LNCAP (cell line): Measurements from ENCODE around the gene PANK4.

Source experiments
- TF ChIP-seq, protein P1 (sequence below): fragments of 450-650 bp; IDR thresholded peaks from 2 replicates; pipeline ENCODE4 v1.5.1; 2017; ENCODE audit warnings: mild to moderate bottlenecking

The PANK4 gene

DNA sequence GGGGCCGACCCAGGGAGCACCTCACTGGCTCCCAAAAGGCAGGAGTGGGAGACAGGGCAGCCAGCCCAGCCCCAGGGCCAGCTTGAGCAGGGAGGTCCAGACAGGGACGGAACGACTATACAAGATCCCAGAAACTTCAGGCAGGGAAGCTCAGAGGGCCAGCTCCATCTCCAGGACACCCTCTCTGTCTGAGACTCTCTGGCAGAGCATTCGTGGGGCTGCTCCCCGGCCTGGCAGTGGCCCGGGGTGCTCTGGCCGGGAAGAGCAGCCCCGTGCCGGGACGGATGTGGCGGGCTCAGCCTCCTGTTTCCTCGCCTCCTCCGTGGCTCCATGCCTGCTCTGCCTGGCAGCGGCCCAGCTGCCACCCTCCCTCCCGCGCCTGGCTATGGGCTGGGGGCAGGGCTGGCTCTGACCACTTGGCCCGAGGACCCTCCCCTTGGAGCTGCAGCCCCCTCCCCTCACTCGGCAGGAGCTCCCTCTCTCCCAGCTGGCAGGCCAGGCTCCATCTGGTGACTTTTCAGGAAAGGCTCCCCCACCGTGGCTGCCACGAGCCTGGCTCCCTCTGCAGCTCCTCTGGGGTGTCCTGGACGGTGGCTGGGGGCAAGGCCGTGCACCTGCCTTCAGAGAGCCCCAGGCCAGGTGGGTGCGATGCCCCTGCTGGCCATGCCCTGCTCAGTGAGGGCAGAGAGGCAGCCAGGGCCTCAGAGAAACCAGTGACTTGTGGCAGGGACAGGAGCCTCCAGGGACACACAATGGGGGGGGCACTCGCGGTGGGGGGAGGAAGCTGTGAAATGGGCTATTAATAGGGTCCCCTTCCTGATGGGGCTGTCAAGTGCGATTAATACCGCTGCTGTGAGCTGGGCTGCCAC lies 55.9 kb downstream of the PANK4 start:
- TF ChIP-seq, protein P1, sequence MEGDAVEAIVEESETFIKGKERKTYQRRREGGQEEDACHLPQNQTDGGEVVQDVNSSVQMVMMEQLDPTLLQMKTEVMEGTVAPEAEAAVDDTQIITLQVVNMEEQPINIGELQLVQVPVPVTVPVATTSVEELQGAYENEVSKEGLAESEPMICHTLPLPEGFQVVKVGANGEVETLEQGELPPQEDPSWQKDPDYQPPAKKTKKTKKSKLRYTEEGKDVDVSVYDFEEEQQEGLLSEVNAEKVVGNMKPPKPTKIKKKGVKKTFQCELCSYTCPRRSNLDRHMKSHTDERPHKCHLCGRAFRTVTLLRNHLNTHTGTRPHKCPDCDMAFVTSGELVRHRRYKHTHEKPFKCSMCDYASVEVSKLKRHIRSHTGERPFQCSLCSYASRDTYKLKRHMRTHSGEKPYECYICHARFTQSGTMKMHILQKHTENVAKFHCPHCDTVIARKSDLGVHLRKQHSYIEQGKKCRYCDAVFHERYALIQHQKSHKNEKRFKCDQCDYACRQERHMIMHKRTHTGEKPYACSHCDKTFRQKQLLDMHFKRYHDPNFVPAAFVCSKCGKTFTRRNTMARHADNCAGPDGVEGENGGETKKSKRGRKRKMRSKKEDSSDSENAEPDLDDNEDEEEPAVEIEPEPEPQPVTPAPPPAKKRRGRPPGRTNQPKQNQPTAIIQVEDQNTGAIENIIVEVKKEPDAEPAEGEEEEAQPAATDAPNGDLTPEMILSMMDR, result no peak

DNA sequence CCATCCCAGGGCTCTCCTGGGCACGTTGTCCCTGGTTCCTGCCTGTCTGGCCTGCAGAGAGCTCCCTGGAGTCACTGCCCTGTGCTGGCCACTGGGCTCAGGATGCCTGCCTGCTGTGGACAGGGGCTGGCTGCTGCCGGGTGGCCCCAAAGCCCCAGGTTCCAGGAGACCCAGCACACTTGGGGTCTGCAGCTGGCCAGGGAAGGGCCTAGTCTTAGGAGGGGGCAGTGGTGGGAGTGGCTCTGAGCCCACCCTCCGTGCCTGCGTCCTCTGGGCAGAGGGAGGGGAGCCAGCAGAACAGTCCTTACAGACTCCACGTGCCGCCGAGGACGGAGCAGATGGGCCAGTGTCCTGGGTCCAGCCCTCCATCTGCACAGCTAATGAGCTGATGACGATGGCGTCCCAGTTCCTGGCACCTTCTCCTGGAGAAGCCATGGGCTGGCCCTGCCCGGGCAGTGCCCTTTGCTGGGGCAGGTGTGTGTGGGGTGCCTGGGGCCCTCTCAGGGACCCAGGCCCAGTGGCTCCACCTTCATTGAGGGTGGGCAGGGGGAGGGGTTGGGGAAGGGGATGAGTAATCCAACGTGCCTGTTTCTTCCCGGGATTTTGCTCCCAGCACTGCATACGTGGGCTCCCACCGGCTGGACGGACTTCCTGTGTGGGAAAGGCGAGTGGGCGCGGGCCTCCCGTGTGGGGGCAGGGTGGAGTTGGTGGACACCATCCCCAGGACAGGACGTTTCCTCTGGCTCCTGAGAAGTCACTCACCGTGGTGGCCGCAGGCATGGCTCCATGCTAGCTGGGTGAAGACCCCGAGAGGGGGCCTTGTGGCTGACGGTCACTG lies 57.1 kb downstream of the PANK4 start:
- TF ChIP-seq, protein P1, result no peak

DNA sequence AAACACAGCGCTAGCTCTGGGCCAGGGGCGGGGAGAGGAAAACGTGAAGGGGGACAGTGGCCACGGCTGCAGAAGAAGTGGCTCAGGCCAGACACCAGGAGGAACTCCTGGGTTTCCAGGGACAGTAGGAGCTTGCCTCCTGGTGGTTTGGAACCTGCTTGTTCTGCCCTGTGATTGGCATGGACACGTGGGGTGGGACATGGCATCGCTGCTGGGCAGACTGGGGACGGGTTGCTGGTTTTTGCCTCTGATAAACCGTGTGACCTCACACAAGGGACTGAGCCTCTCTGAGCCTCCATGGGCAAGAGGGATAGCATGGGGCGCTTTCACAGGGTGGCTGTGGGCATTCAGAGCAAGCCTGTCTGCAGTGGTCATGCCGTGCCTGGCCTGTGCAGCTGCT lies 57.9 kb downstream of the PANK4 start:
- TF ChIP-seq, protein P1, result no peak

DNA sequence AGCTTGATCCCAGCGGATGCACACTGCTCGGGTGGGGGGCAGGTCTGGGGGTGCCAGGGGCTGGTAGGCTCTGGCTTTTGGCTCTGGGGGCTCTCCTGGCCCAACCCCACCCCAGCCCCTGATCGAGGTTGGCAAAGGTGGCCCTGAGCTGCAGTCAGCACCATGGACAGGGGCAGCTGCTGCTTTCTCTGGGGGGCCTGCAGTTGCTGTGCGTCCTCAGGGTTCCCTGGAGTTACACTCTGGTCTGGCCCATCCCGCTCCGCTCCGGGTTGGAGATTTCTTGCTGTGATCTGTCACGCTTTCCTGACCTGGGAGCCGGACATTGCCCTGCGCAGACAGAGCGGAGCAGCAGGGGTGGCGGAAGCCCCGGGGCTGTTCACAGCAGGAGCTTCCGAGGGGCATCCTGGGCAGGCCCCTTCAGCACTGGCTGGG lies 58.3 kb downstream of the PANK4 start:
- TF ChIP-seq, protein P1, result no peak

DNA sequence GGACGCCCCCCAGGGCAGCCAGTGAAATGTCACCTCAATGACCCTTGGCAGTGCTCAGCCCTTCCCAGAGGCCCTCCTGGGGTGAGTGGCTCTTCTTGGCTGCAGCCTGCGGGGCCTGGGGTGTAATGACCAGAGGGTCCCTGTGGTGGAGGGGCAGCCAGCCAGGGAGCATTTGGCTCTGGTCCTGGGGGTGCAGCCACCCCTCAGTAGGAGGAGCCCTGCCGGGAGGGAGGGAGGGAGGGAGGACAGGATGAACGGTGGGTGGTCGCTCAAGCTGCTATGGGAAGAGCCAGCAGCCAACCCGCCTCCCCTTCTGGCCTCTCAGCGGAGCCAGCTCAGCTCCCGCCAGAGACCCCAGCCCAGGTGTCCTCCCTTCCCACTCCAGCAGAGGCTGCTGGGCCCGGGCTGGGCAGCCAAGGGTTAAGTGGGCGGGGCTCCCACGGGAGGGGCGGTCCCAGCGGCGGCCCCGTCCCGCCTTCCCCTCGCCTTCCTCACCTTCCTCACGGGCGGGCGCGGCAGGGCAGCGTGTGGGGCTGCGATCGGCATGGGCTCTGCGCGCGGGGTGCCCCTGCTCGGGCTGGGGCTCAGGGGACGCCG lies 59.3 kb downstream of the PANK4 start:
- TF ChIP-seq, protein P1, result no peak

DNA sequence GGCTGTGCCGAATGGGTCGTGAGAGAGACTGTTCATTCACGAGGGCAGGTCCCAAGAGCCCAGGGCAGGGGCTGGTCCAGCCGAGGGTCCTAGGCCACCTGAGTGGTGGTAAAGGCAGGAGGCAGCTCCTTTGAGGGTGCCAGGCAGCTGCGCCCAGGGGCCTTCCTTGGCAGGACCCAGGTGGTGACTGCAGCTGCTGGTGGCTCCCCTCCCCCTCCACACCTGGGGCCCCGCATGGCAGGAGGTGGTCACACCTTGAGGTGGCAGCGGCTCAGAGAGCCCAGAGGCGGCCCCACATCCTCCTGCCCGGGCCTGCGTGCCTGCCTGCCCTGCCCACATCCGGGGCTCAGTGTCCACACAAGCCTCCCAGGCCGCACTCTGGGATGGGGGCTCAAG lies 60.1 kb downstream of the PANK4 start:
- TF ChIP-seq, protein P1, result no peak

DNA sequence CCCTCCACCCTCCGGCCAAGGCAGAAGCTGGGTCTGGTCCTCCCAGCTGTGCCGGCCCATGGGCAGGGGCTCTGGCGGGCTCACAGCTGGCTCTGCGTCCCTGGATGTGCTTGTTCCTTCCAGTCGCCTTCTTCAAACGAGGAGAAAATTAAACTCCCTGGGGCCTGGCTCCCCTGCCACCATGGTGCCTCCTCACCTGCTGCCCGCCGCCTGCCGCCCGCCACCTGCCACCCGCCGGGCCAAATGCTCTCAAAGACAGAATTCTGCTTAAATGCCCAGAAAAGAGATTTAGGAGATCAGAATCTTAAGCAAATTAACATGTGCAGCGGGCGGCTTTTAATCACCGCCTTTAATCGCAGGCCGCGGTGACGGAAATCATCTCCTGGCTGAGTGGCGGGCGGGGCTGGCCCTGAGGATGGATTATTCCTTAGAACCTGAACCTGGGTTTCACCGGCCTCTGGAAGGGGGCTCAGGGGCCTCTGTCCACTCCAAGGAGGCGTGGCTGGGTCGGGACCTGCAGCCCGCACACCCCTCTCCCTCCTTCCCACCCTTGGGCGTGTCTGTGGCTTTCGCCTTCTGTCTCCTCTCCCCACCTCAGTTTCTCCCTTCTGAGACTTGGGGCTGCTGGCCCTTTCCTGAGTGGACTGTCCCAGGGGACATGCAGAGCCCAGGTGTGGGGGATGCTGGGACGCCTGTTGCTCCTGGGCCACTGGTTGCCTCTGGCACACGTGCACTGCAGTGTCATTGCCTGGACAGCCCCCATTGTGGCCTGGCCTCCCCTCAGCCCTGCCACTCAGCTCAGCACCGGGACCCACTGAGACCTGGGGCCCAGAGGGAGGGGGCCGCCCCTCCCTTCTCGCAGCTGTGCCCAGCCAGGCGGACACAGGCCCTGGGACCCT lies 60.8 kb downstream of the PANK4 start:
- TF ChIP-seq, protein P1, result no peak
